ENCODE measurements around the gene CLCN3. TPM values are rescaled to one million over a fixed set of nuclear protein-coding genes. Genes with fewer than 3 reads are reported as not detected.
"Not testable (repeated sequence)": the region's sequence is repeated elsewhere in the genome, so short reads cannot be mapped to it uniquely, and the experiment has no call there.

The CLCN3 gene
- total and polyA plus RNA-seq, 12 donors: 11.9 to 106 (median 61.5) TPM

DNA sequence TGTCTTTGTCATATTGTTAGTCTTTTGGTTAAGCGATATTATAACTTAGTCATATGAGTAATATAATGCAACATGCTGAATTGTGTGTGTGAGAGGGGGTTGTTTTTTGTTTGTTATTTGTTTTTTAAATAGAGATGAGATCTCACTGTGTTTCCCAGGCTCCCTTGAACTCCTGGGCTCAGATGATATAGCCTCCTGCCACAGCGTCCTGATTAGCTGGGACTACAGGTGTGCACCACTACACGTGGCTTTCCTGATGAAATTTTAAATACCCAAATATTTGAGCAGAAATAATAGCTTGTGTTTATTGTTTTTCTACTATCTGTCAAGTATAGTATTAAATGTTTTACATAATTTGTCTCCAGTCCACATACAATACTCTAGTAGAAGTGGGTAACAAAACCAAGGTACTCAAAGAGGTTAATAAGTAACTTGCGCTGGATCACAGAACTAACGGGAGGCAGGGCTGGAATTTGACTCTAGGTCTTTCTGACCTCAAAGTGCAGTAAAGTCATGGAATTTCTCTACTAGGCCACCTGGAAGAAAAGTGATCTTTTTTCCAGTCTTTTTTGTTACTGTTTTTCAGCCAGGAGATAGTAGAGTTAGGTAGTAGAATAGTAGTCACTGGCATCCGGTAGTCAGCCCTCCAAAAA lies 47.8 kb downstream of the CLCN3 start:
- intact Hi-C loops (cut with DNase I): no loop called here
- Histone ChIP-seq H3K36me3 (replicated peaks in 1 of 2) (no peaks in the 10 kb centered on the region), H3K4me1 (replicated peaks in 1 of 2) (peaks cover 8 to 13% of the 10 kb centered on the region in 2 donors), H3K27ac (no peak overlapping the region), H3K4me3 (no peak overlapping the region), H3K27me3 (no peaks in the 10 kb centered on the region), H3K9me3 (replicated peaks in 1 of 3) (peaks cover 0 to 4% (median 0%) of the 10 kb centered on the region in 3 donors)
- TF ChIP-seq, protein P1, sequence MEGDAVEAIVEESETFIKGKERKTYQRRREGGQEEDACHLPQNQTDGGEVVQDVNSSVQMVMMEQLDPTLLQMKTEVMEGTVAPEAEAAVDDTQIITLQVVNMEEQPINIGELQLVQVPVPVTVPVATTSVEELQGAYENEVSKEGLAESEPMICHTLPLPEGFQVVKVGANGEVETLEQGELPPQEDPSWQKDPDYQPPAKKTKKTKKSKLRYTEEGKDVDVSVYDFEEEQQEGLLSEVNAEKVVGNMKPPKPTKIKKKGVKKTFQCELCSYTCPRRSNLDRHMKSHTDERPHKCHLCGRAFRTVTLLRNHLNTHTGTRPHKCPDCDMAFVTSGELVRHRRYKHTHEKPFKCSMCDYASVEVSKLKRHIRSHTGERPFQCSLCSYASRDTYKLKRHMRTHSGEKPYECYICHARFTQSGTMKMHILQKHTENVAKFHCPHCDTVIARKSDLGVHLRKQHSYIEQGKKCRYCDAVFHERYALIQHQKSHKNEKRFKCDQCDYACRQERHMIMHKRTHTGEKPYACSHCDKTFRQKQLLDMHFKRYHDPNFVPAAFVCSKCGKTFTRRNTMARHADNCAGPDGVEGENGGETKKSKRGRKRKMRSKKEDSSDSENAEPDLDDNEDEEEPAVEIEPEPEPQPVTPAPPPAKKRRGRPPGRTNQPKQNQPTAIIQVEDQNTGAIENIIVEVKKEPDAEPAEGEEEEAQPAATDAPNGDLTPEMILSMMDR (IDR thresholded peaks at IDR 0.05): no peak
- TF ChIP-seq POLR2A (IDR thresholded peaks at IDR 0.05): no peak
- DNase-seq: no peak
- 93 to 98% (median 97%) methylated on average over 6 of the region's 6 CpGs for WGBS, 4 donors

DNA sequence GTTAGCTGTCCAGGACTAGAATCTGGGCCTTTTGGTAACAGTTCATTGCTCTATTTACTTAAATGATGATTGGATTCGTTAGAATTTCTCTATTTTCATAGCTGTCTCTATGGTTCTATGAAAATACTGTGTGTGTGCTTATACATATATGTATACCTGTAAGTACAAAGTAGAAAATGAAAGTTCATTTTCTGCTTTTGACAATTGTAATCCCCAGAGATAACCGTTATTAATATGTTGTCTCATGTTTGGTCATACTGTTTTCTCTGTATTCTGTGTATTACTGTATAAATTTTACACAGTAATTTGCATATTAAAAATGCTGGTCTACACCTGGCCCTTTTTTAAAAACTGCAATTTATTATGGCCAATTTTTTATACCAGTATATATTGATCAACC lies 55.4 kb downstream of the CLCN3 start:
- Histone ChIP-seq H3K9me3 (replicated peaks in 1 of 3) (no peaks in the 10 kb centered on the region), H3K36me3 (replicated peaks in 1 of 2) (peaks cover 0 to 2% of the 10 kb centered on the region in 2 donors), H3K4me1 (replicated peaks in 1 of 2) (peaks cover 0 to 7% of the 10 kb centered on the region in 2 donors), H3K4me3 (no peak overlapping the region), H3K27me3 (no peaks in the 10 kb centered on the region), H3K27ac (no peak overlapping the region)
- intact Hi-C loops (cut with DNase I): no loop called here
- DNase-seq: no peak
- no peak for TF ChIP-seq POLR2A (IDR thresholded peaks at IDR 0.05)
- TF ChIP-seq, protein P1 (IDR thresholded peaks at IDR 0.05): no peak
- WGBS, 4 donors: 83 to 93% (median 87%) methylated on average over 2 of the region's 2 CpGs

DNA sequence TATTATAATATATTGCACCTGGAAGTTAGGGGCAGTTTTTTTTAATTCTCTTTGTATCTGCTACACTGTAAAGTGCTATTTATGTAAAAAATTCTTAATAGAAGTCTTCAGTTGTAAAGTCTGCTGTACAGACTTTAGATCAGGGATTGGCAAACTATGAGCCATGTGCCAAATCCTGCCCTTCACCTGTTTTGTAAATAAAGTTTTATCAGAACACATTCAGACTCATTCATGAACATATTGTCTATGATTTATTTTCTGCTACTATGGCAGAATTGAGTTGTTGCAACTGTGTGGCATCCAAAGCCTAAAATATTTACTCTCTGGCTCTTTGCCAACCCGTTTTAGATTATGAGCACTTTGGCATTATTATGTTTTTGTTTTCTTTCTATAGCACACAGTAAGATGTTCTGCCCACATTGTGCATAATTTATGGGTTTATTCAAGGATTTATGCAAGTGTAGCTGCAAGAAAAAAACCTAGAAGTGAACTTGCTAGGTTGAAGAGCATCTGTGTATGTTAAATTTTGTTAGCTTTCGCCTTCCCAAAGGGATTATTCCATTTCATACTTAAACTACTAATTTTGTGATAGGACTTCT lies 56.9 kb downstream of the CLCN3 start:
- no peak for DNase-seq
- TF ChIP-seq, protein P1 (IDR thresholded peaks at IDR 0.05): no peak
- TF ChIP-seq POLR2A (IDR thresholded peaks at IDR 0.05): no peak
- no peaks in the 10 kb centered on the region for H3K27me3 ChIP-seq
- no peaks in the 10 kb centered on the region for H3K9me3 ChIP-seq (replicated peaks in 1 of 3)
- no peak overlapping the region for H3K27ac ChIP-seq
- H3K36me3 ChIP-seq (replicated peaks in 1 of 2): peaks cover 0 to 6% of the 10 kb centered on the region in 2 donors
- WGBS, 4 donors: 66 to 83% (median 72%) methylated on average over 2 of the region's 2 CpGs
- H3K4me3 ChIP-seq: no peak overlapping the region
- intact Hi-C loops (cut with DNase I): no loop called here
- H3K4me1 ChIP-seq (replicated peaks in 1 of 2): peaks cover 0 to 7% of the 10 kb centered on the region in 2 donors

DNA sequence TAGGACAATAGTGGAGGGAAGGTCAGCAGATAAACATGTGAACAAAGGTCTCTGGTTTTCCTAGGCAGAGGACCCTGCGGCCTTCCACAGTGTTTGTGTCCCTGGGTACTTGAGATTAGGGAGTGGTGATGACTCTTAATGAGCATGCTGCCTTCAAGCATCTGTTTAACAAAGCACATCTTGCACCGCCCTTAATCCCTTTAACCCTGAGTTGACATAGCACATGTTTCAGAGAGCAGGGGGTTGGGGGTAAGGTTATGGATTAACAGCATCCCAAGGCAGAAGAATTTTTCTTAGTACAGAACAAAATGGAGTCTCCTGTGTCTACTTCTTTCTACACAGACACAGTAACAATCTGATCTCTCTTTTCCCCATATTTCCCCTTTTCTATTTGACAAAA lies 58.1 kb downstream of the CLCN3 start:
- 88 to 95% (median 92%) methylated on average over 1 to 2 of the region's 2 CpGs for WGBS, 4 donors
- H3K27me3 ChIP-seq: not testable (repeated sequence)

DNA sequence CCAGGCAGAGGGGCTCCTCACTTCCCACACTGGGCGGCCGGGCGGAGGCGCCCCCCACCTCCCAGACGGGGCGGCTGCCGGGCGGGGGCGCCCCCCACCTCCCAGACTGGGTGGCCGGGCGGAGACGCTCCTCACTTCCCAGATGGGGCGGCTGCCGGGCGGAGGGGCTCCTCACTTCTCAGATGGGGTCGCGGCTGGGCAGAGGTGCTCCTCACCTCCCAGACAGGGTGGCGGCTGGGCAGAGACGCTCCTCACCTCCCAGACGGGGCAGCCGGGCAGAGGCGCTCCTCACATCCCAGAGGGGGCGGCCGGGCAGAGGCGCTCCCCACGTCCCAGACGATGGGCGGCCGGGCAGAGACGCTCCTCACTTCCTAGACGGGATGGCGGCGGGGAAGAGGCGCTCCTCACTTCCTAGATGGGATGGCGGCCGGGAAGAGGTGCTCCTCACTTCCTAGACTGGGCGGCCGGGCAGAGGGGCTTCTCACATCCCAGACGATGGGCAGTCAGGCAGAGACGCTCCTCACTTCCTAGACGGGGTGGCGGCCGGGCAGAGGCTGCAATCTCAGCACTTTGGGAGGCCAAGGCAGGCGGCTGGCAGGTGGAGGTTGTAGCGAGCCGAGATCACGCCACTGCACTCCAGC lies 58.7 kb downstream of the CLCN3 start:
- DNase-seq; H3K9me3 ChIP-seq (replicated peaks in 1 of 3); H3K4me3 ChIP-seq; H3K27me3 ChIP-seq; intact Hi-C loops (cut with DNase I); H3K4me1 ChIP-seq (replicated peaks in 1 of 2); H3K36me3 ChIP-seq (replicated peaks in 1 of 2); H3K27ac ChIP-seq: not testable (repeated sequence)
- 92 to 97% (median 94%) methylated on average over 21 to 47 of the region's 47 CpGs for WGBS, 4 donors

More for the DNA sequence above, 58.1 kb downstream of the CLCN3 start:
- H3K4me3 ChIP-seq; intact Hi-C loops (cut with DNase I); H3K4me1 ChIP-seq (replicated peaks in 1 of 2); H3K36me3 ChIP-seq (replicated peaks in 1 of 2); DNase-seq; H3K27ac ChIP-seq; H3K9me3 ChIP-seq (replicated peaks in 1 of 3): not testable (repeated sequence)
